ENCODE data around the gene CYB5D1. TPM values are rescaled to one million over a fixed set of nuclear protein-coding genes. Genes with fewer than 3 reads are reported as not detected.

Gene CYB5D1
- polyA plus RNA-seq, 1 donor (not counting 4 experiments of a cell fraction or from before 2014, with no cell fraction given): 14.8 TPM

DNA sequence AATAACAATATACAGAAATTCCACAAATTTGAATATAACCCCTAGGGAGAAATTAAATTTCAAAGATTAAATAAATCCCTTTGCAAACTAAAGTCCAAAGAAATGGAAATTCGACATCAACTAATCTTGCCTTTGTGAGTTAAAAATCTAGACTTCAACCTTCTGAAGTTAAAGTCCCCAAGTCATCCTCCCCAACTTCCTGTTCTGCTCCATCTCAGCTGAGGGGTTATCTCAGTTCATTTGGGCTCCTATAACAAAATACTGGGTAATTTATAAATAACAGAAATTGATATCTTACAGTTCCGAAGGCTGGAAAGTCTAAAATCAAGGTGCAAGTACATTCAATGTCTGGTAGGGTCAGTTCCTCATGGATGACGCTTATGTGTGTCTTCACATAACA lies 46.6 kb upstream of the CYB5D1 start:
- H3K36me3 ChIP-seq (ENCODE audit: control insufficient read depth in 2 of 2, extremely low read depth in 1 of 2, insufficient read depth in 2 of 2, low read length in 2 of 2): no peaks in the 10 kb centered on the region
- H3K9me1 ChIP-seq (ENCODE audit: control insufficient read depth, extremely low read depth, insufficient read depth, low read length): no peaks in the 10 kb centered on the region
- no peaks in the 10 kb centered on the region for H3K9me3 ChIP-seq (ENCODE audit: control insufficient read depth, low read depth, low read length)
- no peaks in the 10 kb centered on the region for H3K79me2 ChIP-seq (ENCODE audit: control insufficient read depth, insufficient read depth, low read length)
- no peak overlapping the region for H3K4me2 ChIP-seq (ENCODE audit: control insufficient read depth, extremely low read depth, insufficient read depth, low read depth, low read length)
- no peak for TF ChIP-seq EZH2 (IDR thresholded peaks at IDR 0.05; ENCODE audit: low read length)
- TF ChIP-seq, protein P1, sequence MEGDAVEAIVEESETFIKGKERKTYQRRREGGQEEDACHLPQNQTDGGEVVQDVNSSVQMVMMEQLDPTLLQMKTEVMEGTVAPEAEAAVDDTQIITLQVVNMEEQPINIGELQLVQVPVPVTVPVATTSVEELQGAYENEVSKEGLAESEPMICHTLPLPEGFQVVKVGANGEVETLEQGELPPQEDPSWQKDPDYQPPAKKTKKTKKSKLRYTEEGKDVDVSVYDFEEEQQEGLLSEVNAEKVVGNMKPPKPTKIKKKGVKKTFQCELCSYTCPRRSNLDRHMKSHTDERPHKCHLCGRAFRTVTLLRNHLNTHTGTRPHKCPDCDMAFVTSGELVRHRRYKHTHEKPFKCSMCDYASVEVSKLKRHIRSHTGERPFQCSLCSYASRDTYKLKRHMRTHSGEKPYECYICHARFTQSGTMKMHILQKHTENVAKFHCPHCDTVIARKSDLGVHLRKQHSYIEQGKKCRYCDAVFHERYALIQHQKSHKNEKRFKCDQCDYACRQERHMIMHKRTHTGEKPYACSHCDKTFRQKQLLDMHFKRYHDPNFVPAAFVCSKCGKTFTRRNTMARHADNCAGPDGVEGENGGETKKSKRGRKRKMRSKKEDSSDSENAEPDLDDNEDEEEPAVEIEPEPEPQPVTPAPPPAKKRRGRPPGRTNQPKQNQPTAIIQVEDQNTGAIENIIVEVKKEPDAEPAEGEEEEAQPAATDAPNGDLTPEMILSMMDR (optimal IDR thresholded peaks at IDR 0.05 in 1 of 3, IDR thresholded peaks at IDR 0.05 in 1 of 3, conservative IDR thresholded peaks at IDR 0.05 in 1 of 3; ENCODE audit: extremely low read depth in 1 of 3, insufficient read depth in 2 of 3, low read length in 3 of 3): no peak
- dilution Hi-C loops (cut with MboI; ENCODE audit: extremely low pct_ligation_motif_present, low sequenced_read_pairs): no loop called here
- peaks cover 20% of the 10 kb centered on the region for H3K4me1 ChIP-seq (ENCODE audit: control insufficient read depth, extremely low read depth, insufficient read depth, low read length)
- FAIRE-seq (no peak), DNase-seq (ENCODE audit: low read depth, low spot score) (no peak)
- no peak overlapping the region for H3K9ac ChIP-seq (ENCODE audit: control insufficient read depth, extremely low read depth, insufficient read depth, low read length)
- H3K27ac ChIP-seq (ENCODE audit: control insufficient read depth, insufficient read depth, low read length): no peak overlapping the region
- H4K20me1 ChIP-seq (ENCODE audit: control insufficient read depth, extremely low read depth, insufficient read depth, low read length): no peaks in the 10 kb centered on the region
- no peak overlapping the region for H3K4me3 ChIP-seq (ENCODE audit: control insufficient read depth in 2 of 3, extremely low read depth in 1 of 3, insufficient read depth in 2 of 3, low read depth in 1 of 3, low read length in 3 of 3)
- no peak overlapping the region for H2AFZ ChIP-seq (ENCODE audit: control insufficient read depth, low read length)
- no peaks in the 10 kb centered on the region for H3K27me3 ChIP-seq (ENCODE audit: control insufficient read depth, extremely low read depth, insufficient read depth, low read length)

DNA sequence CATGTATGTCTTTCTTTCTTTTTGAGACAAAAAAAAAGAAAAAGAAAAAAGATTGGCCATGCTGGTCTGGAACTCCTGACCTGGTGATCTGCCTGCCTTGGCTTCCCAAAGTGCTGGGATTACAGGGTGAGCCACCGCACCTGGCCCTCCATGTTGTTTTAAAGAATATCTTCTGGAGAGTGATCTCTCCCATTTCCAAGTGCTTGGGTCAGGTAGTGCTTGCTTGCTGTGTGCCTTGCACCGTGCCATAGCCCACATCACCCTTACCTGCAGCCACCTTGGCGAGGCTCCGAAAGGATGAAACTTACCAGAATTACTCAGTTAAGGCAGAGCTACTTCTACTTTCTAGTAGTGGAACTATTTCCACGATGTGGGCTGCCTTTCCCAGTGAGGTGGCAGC lies 42.8 kb upstream of the CYB5D1 start:
- Histone ChIP-seq H3K4me2 (ENCODE audit: control insufficient read depth, extremely low read depth, insufficient read depth, low read depth, low read length) (no peak overlapping the region), H3K27ac (ENCODE audit: control insufficient read depth, insufficient read depth, low read length) (no peak overlapping the region), H3K4me1 (ENCODE audit: control insufficient read depth, extremely low read depth, insufficient read depth, low read length) (peaks cover 2% of the 10 kb centered on the region), H3K9ac (ENCODE audit: control insufficient read depth, extremely low read depth, insufficient read depth, low read length) (no peak overlapping the region), H3K79me2 (ENCODE audit: control insufficient read depth, insufficient read depth, low read length) (no peaks in the 10 kb centered on the region), H3K27me3 (ENCODE audit: control insufficient read depth, extremely low read depth, insufficient read depth, low read length) (no peaks in the 10 kb centered on the region), H3K36me3 (ENCODE audit: control insufficient read depth in 2 of 2, extremely low read depth in 1 of 2, insufficient read depth in 2 of 2, low read length in 2 of 2) (no peaks in the 10 kb centered on the region), H3K9me1 (ENCODE audit: control insufficient read depth, extremely low read depth, insufficient read depth, low read length) (no peaks in the 10 kb centered on the region), H3K4me3 (ENCODE audit: control insufficient read depth in 2 of 3, extremely low read depth in 1 of 3, insufficient read depth in 2 of 3, low read depth in 1 of 3, low read length in 3 of 3) (no peak overlapping the region), H4K20me1 (ENCODE audit: control insufficient read depth, extremely low read depth, insufficient read depth, low read length) (no peaks in the 10 kb centered on the region), H2AFZ (ENCODE audit: control insufficient read depth, low read length) (no peak overlapping the region), H3K9me3 (ENCODE audit: control insufficient read depth, low read depth, low read length) (no peaks in the 10 kb centered on the region)
- no peak for TF ChIP-seq EZH2 (IDR thresholded peaks at IDR 0.05; ENCODE audit: low read length)
- TF ChIP-seq, protein P1 (optimal IDR thresholded peaks at IDR 0.05 in 1 of 3, IDR thresholded peaks at IDR 0.05 in 1 of 3, conservative IDR thresholded peaks at IDR 0.05 in 1 of 3; ENCODE audit: extremely low read depth in 1 of 3, insufficient read depth in 2 of 3, low read length in 3 of 3): no peak
- dilution Hi-C loops (cut with MboI; ENCODE audit: extremely low pct_ligation_motif_present, low sequenced_read_pairs): no loop called here
- DNase-seq (ENCODE audit: low read depth, low spot score) (no peak), FAIRE-seq (no peak)
